ENCODE measurements around the gene DDI1.

DDI1 gene

GRCh38 chr11:103995896-103996295, 40.5 kb upstream of the DDI1 start:
- no peak overlapping the region for H3K4me3 ChIP-seq (replicated peaks; ENCODE audit: low read depth, low read length)
- TF ChIP-seq CTCF (IDR thresholded peaks at IDR 0.05; ENCODE audit: low read length, missing control alignments) = no peak
- DNase-seq (ENCODE audit: low read depth) = no peak

DNA sequence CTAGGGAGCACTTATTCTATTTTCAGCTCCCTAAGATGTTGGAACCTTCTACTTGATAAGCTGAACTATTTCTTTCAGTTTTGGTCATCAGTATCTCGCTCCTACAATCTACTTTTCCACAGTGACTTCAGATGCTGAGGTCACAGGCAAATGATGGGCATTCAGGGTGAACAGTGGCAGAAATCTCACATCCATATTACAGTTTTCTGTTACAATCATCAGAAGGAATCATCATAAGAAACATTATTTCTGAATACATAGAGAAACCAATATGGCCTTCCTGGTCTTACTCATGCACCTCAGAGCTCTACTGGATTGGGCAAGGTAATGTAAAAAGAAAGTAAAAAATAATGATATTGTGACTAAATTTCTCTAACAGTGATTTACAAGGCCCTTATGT, 39.4 kb upstream of the DDI1 start:
- H3K4me3 ChIP-seq (replicated peaks; ENCODE audit: low read depth, low read length) = no peak overlapping the region
- TF ChIP-seq CTCF (IDR thresholded peaks at IDR 0.05; ENCODE audit: low read length, missing control alignments) = no peak
- DNase-seq (ENCODE audit: low read depth) = no peak

DNA sequence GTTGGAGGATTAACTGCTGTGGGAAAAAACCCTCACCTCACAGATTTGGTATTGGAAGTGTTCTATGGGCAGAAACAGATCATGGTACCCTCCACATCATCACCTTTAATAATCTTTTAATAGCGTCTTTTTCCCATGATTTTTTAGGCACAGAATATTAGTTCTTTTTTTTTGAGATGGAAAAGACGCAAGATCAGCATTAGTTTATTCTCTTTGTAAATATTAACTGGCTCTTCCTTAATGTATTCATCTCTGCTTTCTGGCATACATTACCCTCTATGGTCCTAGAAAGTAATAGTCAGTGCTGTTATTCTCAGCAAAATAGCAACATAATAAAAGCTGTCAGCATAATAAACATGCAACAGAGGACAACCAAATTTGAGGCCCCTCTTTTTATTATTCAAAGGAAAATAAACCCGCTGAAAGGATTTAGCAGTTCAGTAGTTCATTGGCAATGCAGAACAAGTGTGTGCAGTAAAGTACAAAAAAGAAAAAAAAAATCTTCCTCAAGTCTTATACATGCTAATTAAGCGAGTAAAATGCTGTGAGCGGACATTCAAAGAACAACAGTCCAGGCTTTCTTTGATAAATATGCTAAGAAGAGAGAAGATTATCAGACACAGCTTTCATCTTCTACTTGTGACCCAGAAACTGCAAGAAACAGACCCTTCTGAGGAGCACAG, 37.5 kb upstream of the DDI1 start:
- TF ChIP-seq CTCF (IDR thresholded peaks at IDR 0.05; ENCODE audit: low read length, missing control alignments) = no peak

DNA sequence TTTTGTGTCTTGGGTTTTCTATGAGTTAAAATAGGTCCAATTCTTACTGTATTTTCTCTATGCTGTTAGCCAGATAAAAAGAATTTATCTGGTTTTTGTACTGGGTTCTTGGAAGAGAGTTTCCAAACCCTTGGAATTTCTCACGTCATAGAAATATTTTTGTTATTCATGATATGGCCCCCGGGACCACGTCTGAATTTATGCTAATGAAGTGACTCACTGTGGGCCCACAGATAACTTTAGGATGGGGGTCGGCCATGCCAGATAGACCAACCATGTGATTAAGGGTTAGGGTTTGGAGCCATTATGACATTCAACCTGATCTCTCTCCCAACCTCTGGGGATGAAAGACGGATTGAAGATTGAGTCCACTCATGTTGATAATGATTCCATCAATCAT, 35.6 kb upstream of the DDI1 start:
- no peak overlapping the region for H3K4me3 ChIP-seq (replicated peaks; ENCODE audit: low read depth, low read length)
- no peak for TF ChIP-seq CTCF (IDR thresholded peaks at IDR 0.05; ENCODE audit: low read length, missing control alignments)
- peak; percentile 78 for DNase-seq (ENCODE audit: low read depth)

More for the DNA sequence above, 37.5 kb upstream of the DDI1 start:
- no peak for DNase-seq (ENCODE audit: low read depth)
- H3K4me3 ChIP-seq (replicated peaks; ENCODE audit: low read depth, low read length) = no peak overlapping the region

DNA sequence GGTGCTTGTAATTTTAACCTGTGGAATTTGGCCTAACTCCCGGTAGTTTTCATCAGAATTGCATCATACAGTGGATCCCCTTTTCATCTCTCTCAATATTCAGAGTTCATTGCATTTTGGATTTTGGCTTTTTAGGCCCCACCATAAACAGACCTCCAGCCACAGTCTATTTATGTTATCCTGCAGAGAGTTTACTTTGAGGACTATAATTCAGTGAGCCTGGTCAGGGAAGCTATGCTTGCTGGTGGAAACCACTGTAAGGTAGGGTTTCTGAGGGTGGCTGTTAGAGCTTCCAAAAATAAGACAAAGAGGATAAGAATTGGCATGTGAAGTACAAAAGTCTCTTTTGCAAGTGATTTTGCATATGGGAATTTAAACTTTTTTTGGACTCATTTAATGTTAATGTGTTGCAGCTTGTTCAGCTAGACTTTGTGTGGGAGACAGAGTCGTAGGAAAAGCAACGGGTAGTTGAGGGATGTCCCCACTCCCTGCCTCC, 34.8 kb upstream of the DDI1 start:
- DNase-seq (ENCODE audit: low read depth) = peak; percentile 59
- no peak overlapping the region for H3K4me3 ChIP-seq (replicated peaks; ENCODE audit: low read depth, low read length)
- TF ChIP-seq CTCF (IDR thresholded peaks at IDR 0.05; ENCODE audit: low read length, missing control alignments) = no peak

DNA sequence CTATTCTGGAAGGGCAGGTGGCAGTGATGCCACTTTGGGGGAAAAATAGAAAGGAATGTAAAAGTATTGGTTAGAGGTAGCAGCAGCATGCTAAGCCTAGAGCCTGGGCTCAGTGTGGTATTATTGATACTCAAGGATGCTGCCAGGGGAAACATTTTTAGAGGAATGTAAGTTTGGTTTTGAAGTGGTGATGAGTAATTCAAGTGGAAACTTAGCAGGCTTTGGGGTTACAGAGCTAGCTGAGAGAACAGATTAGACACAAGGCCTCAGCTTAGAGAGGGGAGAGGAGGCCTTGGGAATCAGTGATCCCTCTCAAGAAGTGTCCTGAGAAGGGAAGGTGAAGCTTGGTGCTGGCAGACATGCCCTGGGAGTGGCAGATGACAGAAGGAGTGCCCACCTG, 32.9 kb upstream of the DDI1 start:
- TF ChIP-seq CTCF (IDR thresholded peaks at IDR 0.05; ENCODE audit: low read length, missing control alignments) = no peak
- H3K4me3 ChIP-seq (replicated peaks; ENCODE audit: low read depth, low read length) = no peak overlapping the region
- DNase-seq (ENCODE audit: low read depth) = peak; percentile 18

Data from fibroblast of pulmonary artery (primary cell).